CMK (cell line): ENCODE results near the gene UCKL1.
A peak's percentile ranks its signal among the peaks of the same experiment; 100 is the strongest.
"Not testable (repeated sequence)": the region's sequence is repeated elsewhere in the genome, so short reads cannot be mapped to it uniquely, and the experiment has no call there.

Source experiments
- DNase-seq: peaks from one replicate; pipeline ENCODE4 v3.0.0-alpha.2; 2010; ENCODE audit warnings: low read depth

Gene UCKL1

DNA sequence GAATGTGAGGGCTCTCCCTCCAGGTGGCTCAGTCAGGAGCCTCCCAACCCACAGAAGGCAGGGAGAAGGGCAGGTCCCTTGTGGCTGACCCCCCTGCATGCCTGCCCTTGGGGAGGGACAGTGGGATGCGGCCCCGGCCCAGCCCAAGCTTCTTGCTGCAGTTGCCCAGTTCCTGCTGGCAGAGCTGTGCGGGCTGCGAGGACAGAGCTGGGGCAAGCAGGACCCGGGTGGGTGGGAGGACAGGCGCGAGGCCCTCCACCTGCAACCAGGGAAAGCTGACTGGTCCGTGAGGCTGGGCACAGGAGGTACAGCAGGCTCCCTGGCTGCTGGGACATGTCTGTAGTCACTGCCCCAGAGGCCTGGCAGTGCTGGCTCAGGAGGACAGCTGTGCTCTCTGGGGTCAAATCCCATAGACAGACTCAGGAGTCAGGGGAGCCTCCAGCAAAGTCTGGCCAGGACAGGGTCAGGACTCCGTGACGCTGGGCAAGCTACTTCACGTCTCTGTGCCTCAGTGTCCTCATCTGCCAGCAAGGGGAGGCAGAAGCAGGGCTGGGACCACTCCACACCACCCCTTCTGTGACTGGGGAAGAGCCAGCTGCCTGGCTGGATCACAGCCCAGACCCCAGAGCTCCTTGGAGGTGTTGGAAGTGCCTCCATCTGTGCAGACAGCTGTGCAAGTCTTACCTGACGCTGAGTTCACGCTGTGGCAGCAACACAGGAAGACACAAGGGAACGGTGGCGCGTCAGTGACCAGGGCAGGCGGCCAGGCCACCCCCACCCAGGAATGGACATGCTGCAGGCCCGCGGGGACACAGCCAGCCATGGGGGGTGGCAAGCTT lies 13.0 kb downstream of the UCKL1 start:
- no peak for DNase-seq

DNA sequence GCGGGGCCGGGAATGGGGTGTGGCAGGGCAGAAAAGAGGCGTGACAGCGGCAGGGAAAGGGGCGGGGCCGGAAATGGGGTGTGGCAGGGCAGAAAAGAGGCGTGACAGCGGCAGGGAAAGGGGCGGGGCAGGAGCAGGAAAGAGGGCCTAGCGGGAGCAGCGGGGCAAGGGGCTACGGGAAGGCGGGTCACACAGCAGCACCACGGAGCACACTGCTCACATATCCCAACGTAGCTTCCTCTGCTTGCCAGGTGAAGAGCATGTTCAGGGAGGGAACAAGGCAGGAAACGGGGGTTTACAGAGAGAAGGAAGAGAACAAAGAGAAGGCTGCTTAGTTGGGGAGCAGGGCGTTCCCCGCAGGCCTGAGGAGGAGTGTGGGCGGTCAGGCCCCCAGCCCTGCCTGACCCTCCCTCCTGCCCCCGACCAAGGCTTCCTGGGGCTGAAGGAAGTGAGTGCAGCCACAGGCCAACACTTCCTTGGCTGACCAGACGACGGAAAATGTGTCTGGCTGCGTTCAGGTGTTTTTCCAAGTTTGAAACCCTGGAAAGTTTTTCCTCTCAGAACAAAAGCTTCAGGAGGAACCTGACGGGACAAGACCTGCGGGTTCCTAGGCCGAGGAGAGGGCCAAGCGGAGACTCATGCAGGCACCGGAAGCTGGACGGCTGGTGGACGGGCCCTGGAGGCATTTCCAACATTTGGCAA lies 13.8 kb downstream of the UCKL1 start:
- no peak for DNase-seq

DNA sequence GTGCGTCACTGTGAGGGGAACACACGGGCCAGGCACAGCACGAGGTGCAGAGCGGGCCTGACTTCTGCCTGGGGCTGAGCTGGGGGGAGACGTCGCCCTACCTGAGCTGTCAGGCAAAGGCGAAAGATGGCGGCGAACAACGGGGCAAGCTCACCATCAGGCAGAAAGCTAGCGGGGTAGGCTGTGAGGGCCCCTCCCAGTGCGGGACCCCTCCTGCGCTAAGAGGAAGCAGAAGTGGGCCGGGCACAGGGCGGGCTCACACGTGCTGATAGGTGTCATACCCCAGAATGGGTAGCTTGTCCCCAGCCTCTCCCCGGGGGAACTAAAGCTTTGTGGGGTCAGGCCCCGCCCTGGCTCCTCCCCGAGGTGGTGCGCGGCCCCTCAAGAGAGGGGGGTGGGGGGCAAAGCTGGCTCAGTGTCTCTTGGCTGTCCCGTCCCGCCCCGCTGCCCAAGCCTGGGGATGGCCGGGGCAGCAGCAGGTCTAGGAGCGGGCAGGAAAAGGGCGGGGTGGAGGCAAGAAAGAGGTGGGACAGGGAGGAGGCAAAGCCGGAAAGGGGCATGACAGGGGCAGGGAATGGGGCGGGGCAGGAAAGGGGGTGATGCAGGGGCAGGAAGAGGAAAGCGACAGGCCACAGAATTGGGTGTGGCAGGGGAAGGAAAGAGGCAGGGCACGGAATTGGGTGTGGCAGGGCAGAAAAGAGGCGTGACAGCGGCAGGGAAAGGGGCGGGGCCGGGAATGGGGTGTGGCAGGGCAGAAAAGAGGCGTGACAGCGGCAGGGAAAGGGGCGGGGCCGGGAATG lies 14.7 kb downstream of the UCKL1 start:
- peak; percentile 97 for DNase-seq

DNA sequence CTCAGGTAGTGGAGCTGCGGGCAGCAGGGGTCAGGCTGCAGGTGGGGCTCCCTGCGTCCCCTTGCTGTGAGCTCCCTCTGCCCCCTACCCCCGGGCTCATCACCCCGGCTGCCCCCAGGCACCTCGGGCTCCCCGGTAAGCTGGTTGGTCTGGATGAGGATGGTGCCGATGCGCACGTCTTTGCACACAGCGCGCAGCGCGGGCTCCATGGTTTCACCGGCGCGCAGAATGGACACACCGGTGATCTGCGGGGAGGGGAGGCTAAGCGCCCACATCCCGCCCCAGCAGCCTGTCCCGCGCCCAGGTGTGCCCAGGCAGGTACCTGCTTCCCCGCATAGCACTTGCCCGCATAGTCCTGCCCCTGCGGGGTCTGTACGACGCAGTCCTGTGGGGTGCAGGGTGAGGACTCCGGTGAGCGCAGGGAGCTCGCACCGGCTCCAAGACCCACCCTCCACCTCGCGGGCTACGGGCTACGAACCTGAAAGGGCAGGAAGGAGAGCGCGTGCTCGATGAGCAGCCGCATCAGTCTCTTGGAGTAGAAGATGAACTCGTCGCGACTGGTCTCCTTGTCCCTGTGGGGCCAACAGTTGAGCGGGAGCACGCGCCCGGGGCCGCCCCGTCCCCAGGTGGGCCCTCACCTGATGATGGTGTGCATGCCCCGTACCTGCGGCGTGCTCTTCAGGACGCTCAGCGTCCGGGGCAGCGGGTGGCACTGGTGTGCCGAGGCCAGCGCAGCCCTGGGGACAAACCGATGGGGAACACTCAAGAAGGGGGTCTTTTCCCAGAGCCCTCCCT lies 15.5 kb downstream of the UCKL1 start:
- DNase-seq = no peak

DNA sequence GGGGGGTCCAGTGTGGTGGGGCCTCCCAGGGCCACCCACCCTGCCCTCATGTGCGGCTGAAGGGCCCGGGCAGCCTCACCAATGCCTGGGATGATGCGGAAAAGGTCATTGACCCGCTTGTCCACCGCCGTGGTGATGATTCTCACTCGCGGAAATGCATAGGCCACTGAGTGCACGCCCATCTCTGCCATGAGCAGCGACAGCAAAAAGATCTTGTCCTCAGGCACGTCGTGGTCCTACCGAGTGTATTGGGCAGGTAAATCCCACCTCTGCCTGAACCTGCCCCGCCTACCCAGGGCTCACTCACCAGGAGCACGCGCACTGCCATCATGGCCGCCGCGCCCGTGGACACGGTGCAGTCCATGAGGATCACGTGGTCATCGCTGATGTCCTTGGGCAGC lies 16.1 kb downstream of the UCKL1 start:
- DNase-seq = no peak

DNA sequence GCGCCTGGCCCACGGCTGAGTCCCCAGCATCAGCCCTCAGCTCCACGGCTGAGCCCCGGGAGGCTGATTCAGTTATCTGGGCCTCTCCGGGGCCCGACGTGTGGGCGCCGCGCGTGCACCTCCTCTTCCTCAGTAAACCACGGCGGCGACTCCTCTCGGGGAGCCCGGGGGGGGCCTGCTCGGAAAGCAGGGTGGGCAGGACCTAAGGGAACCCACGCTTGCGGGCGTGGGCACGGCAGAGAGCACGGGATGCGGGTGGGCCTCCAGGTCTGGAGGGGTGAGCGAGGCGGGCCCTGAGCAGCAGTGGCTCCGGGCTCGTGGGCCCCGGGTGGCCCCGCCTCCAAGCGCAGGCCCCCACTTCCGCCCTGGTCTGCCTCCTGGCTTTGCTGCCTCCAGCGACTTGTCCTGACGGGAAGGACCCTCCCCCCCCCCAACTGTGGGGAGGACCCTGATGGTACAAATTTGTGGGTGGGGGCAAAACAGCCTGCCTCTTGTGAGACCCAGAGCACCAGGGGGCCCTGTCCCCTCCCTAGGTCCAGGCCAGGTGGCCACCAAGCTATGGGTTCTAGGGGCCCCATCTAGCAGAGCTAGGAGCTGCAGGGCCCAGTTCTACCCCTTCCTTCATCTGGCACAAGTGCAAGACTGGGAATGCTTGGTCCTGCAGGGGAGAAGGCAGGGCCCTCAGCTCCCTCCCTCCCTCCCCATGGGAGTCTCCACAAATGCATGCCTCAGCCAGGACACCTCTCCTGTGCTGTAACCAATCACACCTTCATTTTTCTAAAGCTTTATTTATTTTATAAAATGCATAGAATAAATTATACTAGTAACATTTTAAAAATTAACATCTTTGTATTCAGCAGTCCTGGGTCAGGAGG lies 16.9 kb downstream of the UCKL1 start:
- DNase-seq = no peak

DNA sequence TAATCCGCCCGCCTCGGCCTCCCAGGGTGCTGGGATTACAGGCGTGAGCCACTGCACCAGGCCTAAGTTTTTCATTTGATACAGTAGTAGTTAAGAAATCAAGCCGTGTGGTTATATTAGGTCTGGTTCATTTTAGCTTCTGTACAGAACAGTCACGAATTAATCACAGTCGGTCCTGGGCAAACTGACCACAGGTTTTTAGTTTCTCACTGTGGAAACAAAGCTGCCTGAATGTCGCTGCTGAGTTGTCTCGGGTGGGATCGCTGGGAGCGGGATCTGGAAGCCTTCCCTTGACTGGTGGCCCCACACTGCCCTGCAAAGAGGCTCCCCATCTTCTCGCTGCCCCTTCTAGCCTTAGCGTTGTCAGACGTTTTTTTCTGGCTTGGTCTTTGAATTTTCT lies 18.6 kb downstream of the UCKL1 start:
- DNase-seq = no peak

DNA sequence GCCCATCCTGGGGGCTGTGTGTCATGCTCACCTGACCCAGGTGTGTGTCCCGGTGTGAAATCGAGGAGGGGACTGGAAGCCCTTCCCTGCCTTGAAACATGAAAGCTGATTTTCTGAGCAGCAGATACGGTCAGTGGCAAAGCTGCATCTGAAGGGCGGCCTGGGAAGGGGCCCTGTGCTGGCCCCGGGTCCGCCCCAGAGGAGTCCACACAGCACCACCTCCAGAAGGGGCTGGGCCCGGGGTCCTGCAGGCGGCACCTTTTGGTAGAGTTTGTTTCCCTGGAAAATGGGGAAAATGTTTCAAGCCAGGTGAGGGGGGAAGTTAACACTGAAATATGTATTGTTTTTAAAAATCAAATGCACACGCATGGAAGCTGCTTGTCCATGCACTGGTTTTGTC lies 20.8 kb downstream of the UCKL1 start:
- no peak for DNase-seq

DNA sequence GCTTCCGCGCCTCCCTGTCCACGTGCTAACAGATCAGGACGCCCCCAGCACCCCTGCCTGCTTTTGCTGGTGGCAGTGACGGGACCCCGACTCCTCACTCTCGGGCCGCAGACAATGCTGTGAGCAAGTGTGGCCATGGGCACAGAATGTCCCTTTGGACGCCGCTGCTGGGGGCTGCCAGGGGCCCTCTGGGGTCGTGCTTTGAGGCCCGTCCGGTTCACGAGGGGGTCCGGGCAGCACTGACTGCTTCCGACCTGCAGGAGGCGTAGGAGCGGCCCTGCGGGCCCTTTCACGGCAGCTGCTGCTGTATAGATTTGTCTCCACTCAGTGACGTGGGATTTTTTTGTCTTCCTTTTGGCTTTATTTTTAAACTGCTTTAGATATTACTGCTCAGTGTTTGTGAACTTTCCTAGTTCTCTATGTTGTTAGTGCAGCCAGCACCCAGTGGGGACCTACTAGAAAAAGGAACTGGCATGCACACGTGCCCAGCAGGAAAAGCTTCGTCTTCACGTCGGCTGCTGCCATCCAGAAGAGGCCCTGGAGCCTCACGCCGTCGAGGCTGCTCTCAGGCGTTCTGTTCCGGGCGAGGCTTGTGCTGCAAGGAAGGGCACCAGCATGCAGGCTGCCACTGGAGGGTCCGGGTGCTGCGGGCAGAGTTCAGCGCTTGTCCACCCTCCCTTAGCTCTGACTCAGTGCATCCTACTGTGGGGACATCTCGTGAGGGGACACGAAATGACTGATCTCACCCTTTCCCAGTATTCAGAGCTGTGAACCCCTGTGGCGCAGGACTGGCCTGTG lies 21.7 kb downstream of the UCKL1 start:
- no peak for DNase-seq

DNA sequence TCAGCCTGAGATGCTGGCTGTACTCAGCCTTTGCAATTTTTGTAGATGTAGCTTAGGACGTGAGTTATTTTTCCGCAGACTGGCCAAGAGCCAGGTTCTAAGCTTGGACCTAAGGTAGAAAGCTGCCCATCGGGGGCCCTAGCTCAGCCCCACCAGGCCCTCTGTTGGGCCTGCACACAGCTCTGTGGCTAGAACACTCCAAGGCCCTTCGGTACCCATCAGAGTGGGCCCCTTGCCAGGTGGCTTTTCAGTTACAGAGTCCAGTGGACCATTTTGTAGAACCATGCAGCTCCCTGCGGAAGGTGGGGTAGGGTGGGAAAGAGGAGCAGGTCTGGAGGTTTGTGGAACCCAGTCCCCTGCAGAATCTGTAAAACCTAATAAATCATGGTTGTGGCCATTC lies 22.6 kb downstream of the UCKL1 start:
- DNase-seq = no peak

DNA sequence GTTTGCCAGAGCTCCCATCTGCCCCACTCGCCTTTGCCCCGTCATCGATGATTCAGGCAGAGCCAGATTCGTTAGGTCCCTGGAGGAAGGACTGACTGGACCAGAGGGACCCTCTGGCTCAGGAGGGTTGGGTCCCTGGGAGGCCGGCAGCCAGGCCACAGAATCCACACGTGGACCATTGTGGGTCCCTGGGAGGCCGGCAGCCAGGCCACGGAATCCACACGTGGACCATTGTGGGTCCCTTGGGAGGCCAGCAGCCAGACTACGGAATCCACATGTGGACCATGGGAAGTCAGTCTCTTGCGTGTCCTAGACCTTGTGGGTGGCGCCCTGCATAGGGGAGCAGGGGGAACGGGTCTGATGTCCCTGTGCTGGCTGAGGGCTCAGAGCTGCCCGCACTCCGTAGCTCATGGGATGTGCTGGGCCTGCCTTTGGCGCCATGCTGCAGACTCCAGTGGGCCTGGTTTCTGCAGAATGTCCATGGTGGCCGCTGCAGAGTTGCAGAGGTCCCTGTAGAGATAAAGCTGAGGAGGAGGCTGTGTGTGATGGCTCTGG lies 23.5 kb downstream of the UCKL1 start:
- DNase-seq = no peak

DNA sequence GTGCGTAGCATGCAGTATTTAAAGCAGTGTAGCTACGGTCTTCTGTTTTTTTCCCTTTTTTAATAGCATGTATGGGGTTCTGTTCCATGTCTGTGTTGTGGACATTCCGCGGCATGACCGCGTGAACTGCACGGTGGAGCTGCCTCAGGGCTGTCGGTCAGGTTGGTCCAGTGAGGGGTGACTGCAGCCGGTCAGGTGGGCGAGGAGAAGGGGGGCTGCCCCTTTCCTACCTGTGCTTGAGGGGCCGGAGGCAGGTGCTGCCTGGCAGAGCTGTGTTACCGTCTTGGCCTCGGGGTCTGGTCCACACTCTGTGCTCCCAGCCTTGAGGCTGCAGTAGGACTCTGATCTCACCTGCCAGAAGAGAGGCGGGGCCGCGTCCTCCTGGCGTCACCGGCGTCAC lies 24.5 kb downstream of the UCKL1 start:
- DNase-seq = no peak

DNA sequence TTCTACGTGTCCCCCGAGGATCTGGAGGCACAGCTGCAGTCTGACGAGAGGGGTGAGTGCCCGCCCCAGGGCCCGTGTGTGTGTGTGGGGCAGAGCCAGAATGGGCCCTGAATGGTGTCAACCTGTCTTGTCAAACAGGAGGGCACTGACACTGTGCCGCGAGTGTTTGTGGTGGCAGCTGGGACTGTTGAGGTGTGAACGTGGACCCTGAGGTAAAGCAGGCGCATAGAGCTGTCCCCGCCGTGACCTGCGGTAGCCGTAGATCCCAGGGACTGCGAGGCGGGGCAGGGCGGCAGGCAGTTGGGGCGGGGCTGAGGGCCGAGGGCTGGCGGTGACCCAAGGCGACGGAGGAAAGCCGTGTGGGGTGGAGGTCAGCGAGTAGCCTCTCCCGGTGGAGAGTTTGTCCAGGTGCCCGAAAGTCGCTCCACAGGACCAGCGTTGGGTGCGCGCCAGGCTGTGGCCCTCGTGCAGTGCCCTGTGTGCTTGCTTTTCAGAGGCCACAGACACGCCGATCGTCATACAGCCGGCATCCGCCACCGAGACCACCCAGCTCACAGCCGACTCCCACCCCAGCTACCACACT lies 25.2 kb downstream of the UCKL1 start:
- DNase-seq = no peak

DNA sequence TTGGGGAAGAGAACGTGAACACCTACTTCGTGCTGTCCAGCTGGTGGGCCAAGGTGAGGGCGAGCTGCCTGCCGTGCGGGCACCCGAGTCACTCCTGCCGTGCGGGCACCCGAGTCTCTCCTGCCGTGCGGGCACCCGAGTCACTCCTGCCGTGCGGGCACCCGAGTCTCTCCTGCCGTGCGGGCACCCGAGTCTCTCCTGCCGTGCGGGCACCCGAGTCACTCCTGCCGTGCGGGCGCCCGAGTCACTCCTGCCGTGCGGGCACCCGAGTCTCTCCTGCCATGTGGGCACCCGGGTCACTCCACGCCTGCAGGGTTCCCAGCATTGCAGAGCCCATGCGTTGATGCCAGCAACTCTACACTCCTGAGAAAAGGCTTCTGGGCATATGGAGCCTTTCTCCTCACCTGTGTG lies 26.7 kb downstream of the UCKL1 start:
- not testable (repeated sequence) for DNase-seq

DNA sequence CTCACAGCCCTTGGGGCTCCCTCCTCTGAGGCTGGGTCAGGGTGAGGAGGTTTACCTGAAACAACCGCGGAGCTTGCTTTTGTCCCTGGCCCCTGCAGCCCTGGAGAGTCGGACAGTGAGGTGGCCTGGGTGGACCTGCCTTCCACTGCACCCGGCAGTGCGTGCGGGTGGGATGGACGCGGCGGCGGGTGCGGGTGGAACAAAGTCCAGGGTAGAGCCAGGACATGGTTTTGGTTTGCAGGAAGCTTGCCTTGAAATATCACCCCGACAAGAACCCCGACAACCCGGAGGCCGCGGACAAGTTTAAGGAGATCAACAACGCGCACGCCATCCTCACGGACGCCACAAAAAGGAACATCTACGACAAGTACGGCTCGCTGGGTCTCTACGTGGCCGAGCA lies 27.1 kb downstream of the UCKL1 start:
- no peak for DNase-seq

DNA sequence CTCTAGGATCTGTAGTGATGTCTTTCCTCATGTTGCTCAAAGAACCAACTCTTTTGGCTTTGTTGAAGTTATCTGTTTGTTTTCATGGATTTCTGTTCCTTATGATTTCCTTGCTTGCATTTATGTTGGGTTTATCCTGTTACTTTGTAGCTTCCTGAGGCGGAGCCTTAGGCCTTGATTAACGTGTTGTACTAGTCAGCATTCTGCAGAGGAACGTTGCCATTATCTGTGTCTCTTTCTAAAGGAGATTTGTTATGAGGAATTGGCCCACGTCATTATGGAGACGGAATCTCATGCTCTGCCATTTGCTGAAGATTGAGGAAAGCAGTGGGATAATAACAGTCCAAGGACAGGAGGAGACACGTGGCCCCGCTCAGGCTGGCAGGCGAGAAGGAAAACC lies 29.9 kb downstream of the UCKL1 start:
- no peak for DNase-seq

DNA sequence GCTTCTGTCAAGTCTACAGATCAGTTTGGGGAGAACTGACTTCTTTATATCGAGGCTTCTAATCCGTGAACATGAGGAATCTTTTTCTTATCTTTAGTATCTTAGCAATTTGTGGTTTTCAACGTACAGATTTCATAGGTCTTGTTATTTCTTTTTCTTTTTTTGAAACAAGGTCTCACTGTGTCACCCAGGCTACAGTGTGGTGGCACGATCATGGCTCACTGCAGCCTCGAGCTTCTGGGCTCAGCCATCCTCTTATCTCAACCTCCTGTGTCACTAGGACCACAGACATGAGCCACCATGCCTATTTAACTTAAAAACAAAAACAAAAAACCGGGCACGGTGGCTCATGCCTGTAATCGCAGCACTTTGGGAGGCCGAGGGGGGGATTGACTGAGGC lies 32.0 kb downstream of the UCKL1 start:
- no peak for DNase-seq

DNA sequence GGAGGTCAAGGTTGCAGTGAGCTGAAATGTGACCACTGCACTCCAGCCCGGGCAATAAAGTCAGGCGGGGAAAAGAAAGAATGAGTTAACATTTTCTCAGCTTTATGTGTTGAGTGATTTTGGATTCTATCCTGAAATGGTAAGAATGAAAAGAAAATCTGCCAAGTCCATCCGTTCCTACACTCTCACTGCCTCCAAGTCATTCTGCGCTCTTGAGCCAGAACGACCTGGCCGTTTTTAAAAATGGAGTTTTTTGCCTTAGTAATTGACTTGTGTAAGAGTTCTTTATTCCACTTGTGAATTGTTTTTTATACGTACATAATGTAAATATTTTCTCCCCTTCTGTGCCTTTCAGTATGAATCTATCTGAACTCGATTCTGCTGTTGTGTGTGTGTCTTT lies 32.6 kb downstream of the UCKL1 start:
- no peak for DNase-seq

DNA sequence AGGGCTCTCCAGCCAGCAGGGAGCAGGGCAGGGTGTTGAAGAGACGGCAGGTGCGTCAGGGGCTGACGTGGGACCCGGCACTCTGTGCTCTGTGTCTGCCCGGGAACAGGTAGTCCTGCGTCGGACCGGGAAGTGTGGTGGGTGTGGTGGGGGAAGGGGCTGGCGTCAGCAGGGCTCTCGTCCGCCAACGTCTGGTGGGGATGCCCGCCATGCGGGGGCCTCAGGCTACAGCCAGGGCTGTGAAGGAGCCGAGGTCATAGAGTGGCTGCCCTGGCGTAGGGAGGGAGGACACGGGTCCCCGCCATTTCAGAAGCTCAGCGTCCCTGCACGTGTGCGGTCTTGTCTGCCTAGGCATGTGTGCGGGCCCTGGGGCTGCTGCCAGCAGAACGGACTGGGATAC lies 36.0 kb downstream of the UCKL1 start:
- no peak for DNase-seq

DNA sequence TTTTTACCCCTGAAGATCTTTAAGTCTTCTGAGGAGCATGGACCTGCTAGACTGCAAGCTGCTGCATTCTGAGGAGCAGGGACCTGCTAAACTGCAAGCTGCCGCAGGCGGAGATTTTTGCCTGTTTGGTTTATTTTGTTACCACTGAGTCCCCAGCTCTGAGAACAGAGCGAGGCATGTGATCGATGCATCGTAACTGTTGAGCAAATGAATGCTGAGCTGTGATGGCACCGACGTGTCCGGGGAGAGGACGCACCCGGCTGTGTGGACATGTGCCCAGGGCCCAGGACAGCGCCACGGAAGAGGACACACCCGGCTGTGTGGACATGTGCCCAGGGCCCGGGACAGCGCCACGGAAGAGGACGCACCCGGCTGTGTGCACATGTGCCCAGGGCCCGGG lies 37.1 kb downstream of the UCKL1 start:
- DNase-seq = no peak
